NCI-H524 (cell line): Measurements from ENCODE around the gene SF3B6.

ENCODE experiments used
- DNase-seq, 2 experiments: peaks; one replicate each; lab custom pipeline; 2025; lab: John Stamatoyannopoulos, UW

The SF3B6 gene

DNA sequence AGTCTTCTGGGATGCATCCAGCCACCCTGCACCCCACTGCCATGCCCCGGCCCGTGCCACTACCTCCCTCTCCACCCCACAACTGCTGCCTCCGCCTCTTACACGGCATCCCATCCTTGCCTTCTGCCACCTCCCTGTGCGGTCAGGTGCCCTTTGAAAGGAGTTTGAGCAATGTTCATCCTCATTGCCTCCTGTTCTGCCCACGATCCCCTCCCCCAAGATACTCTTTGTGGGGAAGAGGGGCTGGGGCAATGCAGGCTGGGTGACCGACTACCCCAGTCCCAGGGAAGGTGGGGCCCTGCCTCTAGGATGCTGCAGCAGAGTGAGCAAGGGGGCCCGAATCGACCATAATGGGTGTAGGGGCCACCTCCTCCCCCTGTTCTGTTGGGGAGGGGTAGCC lies 57.9 kb downstream of the SF3B6 start:
- DNase-seq: no peak

GRCh38 chr2:24017711-24018110 lies 58.4 kb downstream of the SF3B6 start:
- no peak for DNase-seq
